Endothelial cell of umbilical vein (primary cell): Measurements from ENCODE around the gene TRAPPC5. TPM values are rescaled to one million over a fixed set of nuclear protein-coding genes. Genes with fewer than 3 reads are reported as not detected.

Experiments used
- BruUV-seq: library from RNA; stranded (reverse); fragments of 400-500 nt; replicated peaks from 2 replicates; lab custom pipeline; 2021; lab: Mats Ljungman, UMichigan
- CTCF ChIA-PET: fragments of 300-600, 350-600 bp; sonication (Branson Sonifier 250); formaldehyde crosslinking; loops from one replicate; lab custom pipeline; 2021; ENCODE audit warnings: antibody characterized with exemption, inconsistent platforms; lab: Charles Lee
- POLR2A ChIA-PET: fragments of 300-600, 350-600 bp; sonication (Branson Sonifier 250); formaldehyde crosslinking; loops from one replicate; lab custom pipeline; 2021; ENCODE audit warnings: antibody characterized with exemption, inconsistent platforms; lab: Charles Lee
- DNase-seq: peaks from one replicate; pipeline ENCODE4 v3.0.0-alpha.2; 2011; ENCODE audit warnings: low read depth, low spot score
- FAIRE-seq: peaks from 2 replicates; lab custom pipeline; 2011; peaks lifted over from hg19 to GRCh38; lab: Jason Lieb, UNC
- H2AFZ ChIP-seq: 2 replicates; pipeline ENCODE4 v1.6.0; 2012; ENCODE audit warnings: low read depth, low read length, control low read depth, inconsistent platforms
- H3K27ac ChIP-seq: 2 replicates; pipeline ENCODE4 v1.5.1; 2011; ENCODE audit warnings: low read depth, mild to moderate bottlenecking, control low read depth, low read length, moderate library complexity; ENCODE audit not compliant: insufficient read depth
- H3K27me3 ChIP-seq, 2 experiments: 2 replicates each; pipeline versions ENCODE4 v1.6.0 to v1.6.1; 2011; ENCODE audit warnings: low read length in 2 of 2, mixed read lengths in 1 of 2; ENCODE audit not compliant: control insufficient read depth in 2 of 2, insufficient read depth in 2 of 2
- H3K36me3 ChIP-seq, 2 experiments: 2 replicates in 1 of 2; 3 replicates in 1 of 2; pipeline ENCODE4 v1.5.1; 2011; ENCODE audit warnings: low read length in 2 of 2, mild to moderate bottlenecking in 1 of 2, moderate library complexity in 1 of 2; ENCODE audit not compliant: control insufficient read depth in 2 of 2, insufficient read depth in 2 of 2; ENCODE audit errors: extremely low read depth in 1 of 2
- H3K4me1 ChIP-seq: 3 replicates; pipeline ENCODE4 v1.5.1; 2011; ENCODE audit warnings: mild to moderate bottlenecking, low read length; ENCODE audit not compliant: control insufficient read depth, insufficient read depth; ENCODE audit errors: extremely low read depth
- H3K4me2 ChIP-seq: 2 replicates; pipeline ENCODE4 v1.6.1; 2011; ENCODE audit warnings: low read length, control low read depth, mixed read lengths; ENCODE audit not compliant: insufficient read depth
- H3K4me3 ChIP-seq, 3 experiments: fragments of 200-600 bp in 1 of 3; sonication (generic), shearing (Covaris generic) in 1 of 3; replicated peaks in 1 of 3; 2 replicates each; pipeline ENCODE4 v1.5.1; 2011 to 2016; ENCODE audit warnings: control low read depth in 3 of 3, low read length in 3 of 3, mild to moderate bottlenecking in 2 of 3, inconsistent platforms in 1 of 3, low read depth in 1 of 3, moderate library complexity in 1 of 3; ENCODE audit not compliant: insufficient read depth in 1 of 3
- H3K79me2 ChIP-seq: 2 replicates; pipeline ENCODE4 v1.6.0; 2012; ENCODE audit warnings: low read length, inconsistent platforms; ENCODE audit not compliant: control insufficient read depth, insufficient read depth
- H3K9ac ChIP-seq: replicated peaks from 2 replicates; pipeline ENCODE3; 2011; ENCODE audit warnings: low read length, control low read depth; ENCODE audit not compliant: insufficient read depth; ENCODE audit errors: extremely low read depth
- H3K9me1 ChIP-seq: replicated peaks from 3 replicates; pipeline ENCODE4 v1.6.0; 2011; ENCODE audit warnings: mild to moderate bottlenecking, low read length; ENCODE audit not compliant: control insufficient read depth, insufficient read depth; ENCODE audit errors: extremely low read depth
- H3K9me3 ChIP-seq: replicated peaks from 2 replicates; pipeline ENCODE4 v1.5.1; 2012; ENCODE audit warnings: low read length, inconsistent platforms; ENCODE audit not compliant: control insufficient read depth, insufficient read depth
- H4K20me1 ChIP-seq: replicated peaks from 2 replicates; pipeline ENCODE3; 2011; ENCODE audit warnings: mild to moderate bottlenecking, low read length; ENCODE audit not compliant: control insufficient read depth, insufficient read depth; ENCODE audit errors: extremely low read depth
- EZH2 ChIP-seq: IDR thresholded peaks from 2 replicates; pipeline ENCODE4 v1.6.1; 2012; ENCODE audit warnings: borderline replicate concordance, low read depth, mild to moderate bottlenecking, moderate library complexity, low read length, inconsistent platforms; ENCODE audit not compliant: severe bottlenecking
- FOS ChIP-seq: IDR thresholded peaks from 2 replicates; pipeline ENCODE4 v1.6.1; 2011; ENCODE audit warnings: mild to moderate bottlenecking, low read length, moderate library complexity, borderline replicate concordance; ENCODE audit not compliant: insufficient read depth
- GATA2 ChIP-seq: IDR thresholded peaks from 2 replicates; pipeline ENCODE4 v1.7.0; 2011; ENCODE audit warnings: low read depth, mild to moderate bottlenecking, moderate library complexity, mixed read lengths, low read length; ENCODE audit not compliant: insufficient read length, insufficient read depth
- JUN ChIP-seq: IDR thresholded peaks from 2 replicates; pipeline ENCODE4 v1.6.1; 2011; ENCODE audit warnings: borderline replicate concordance, low read depth; ENCODE audit not compliant: insufficient read length, insufficient read depth
- MYC ChIP-seq: IDR thresholded peaks from one replicate; pipeline ENCODE4 v1.6.1; 2011; ENCODE audit warnings: mild to moderate bottlenecking, low read depth, low read length
- POLR2A ChIP-seq: IDR thresholded peaks from 2 replicates; pipeline ENCODE4 v1.6.1; 2012; ENCODE audit warnings: low read depth, mild to moderate bottlenecking, control low read depth, low read length
- POLR2AphosphoS5 ChIP-seq: IDR thresholded peaks from 2 replicates; pipeline ENCODE4 v1.6.1; 2012; ENCODE audit warnings: low read depth, mild to moderate bottlenecking, control low read depth, low read length, moderate library complexity; ENCODE audit not compliant: insufficient read depth
- dilution Hi-C: fragments of 300-500 bp; cut with MboI; formaldehyde crosslinking; loops from one replicate; pipeline ENCODE4 v1.15.0; 2019; ENCODE audit warnings: low sequenced_read_pairs; ENCODE audit not compliant: extremely low pct_ligation_motif_present
- intact Hi-C: fragments of 100-400 bp; cut with micrococcal nuclease; formaldehyde crosslinking; loops from one replicate; pipeline ENCODE4 v1.10.0; 2022
- polyA plus RNA-seq, 4 experiments: library from polyadenylated mRNA; depleted of rRNA in 3 of 4; stranded (reverse) in 3 of 4; unstranded in 1 of 4; fragments of >200 nt; gene quantifications; 2 replicates each; pipeline versions ENCODE4 v1.2.1 to v1.2.3, GENCODE V29; 2011 to 2012; ENCODE audit warnings: missing spikeins in 1 of 4
- total RNA-seq: library from RNA; stranded (reverse); gene quantifications from 2 replicates; pipeline ENCODE4 v1.2.3, GENCODE V29; 2021
- TF ChIP-seq, protein P1 (sequence below), 2 donors: IDR thresholded peaks; 1 replicate in 1 of 2; 2 replicates in 1 of 2; pipeline ENCODE4 v1.5.1; 2011; ENCODE audit warnings: low read length in 2 of 2, mild to moderate bottlenecking in 2 of 2, moderate library complexity in 2 of 2, control low read depth in 1 of 2, inconsistent platforms in 1 of 2, low read depth in 1 of 2; ENCODE audit not compliant: insufficient read depth in 1 of 2; ENCODE audit errors: extremely low read depth in 1 of 2
- TF ChIP-seq, protein P2 (sequence below): IDR thresholded peaks from 2 replicates; pipeline ENCODE4 v1.6.1; 2011; ENCODE audit not compliant: insufficient read depth, insufficient read length

TRAPPC5 gene
- total and polyA plus RNA-seq, 2 donors (not counting 3 experiments of a cell fraction or from before 2014, with no cell fraction given) = 114 to 172 TPM

- H3K36me3 ChIP-seq = no peaks in the 10 kb centered on the region
- H3K4me2 ChIP-seq = no peak overlapping the region
- H3K27me3 ChIP-seq = peaks cover 9 to 13% of the 10 kb centered on the region in 2 experiments
- no peak for FAIRE-seq
- BruUV-seq = no TSS peak
- ChIA-PET POLR2A (no interaction called here), CTCF (interaction anchor here (1.6 to 4.8 kb wide), 2 partner anchors 11 to 101 kb away, joined by 8 to 27 read pairs; partner anchors contain the start of gene TRAPPC5)
- H4K20me1 ChIP-seq = no peaks in the 10 kb centered on the region
- H3K9me3 ChIP-seq = no peaks in the 10 kb centered on the region
- no peak overlapping the region for H3K4me3 ChIP-seq
- no peak overlapping the region for H3K9ac ChIP-seq
- no peak overlapping the region for H2AFZ ChIP-seq
- no peaks in the 10 kb centered on the region for H3K79me2 ChIP-seq
- no peaks in the 10 kb centered on the region for H3K4me1 ChIP-seq
- dilution Hi-C loops = no loop called here
- intact Hi-C loops = no loop called here
- TF ChIP-seq EZH2 (no peak), FOS (no peak), MYC (no peak)
- TF ChIP-seq, protein P1, sequence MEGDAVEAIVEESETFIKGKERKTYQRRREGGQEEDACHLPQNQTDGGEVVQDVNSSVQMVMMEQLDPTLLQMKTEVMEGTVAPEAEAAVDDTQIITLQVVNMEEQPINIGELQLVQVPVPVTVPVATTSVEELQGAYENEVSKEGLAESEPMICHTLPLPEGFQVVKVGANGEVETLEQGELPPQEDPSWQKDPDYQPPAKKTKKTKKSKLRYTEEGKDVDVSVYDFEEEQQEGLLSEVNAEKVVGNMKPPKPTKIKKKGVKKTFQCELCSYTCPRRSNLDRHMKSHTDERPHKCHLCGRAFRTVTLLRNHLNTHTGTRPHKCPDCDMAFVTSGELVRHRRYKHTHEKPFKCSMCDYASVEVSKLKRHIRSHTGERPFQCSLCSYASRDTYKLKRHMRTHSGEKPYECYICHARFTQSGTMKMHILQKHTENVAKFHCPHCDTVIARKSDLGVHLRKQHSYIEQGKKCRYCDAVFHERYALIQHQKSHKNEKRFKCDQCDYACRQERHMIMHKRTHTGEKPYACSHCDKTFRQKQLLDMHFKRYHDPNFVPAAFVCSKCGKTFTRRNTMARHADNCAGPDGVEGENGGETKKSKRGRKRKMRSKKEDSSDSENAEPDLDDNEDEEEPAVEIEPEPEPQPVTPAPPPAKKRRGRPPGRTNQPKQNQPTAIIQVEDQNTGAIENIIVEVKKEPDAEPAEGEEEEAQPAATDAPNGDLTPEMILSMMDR (IDR thresholded peaks at IDR 0.05; ENCODE audit: extremely low read depth in 1 of 2, insufficient read depth in 1 of 2, low read depth in 1 of 2, low read length in 2 of 2) = no peak
- no peak overlapping the region for H3K27ac ChIP-seq
- DNase-seq = no peak
- H3K9me1 ChIP-seq = no peaks in the 10 kb centered on the region
Measured at GRCh38 chr19:7669641-7670040, 11.0 kb upstream of the TRAPPC5 start.

- BruUV-seq = no TSS peak
- no peaks in the 10 kb centered on the region for H4K20me1 ChIP-seq
- H3K4me2 ChIP-seq = no peak overlapping the region
- no peaks in the 10 kb centered on the region for H3K9me3 ChIP-seq
- FAIRE-seq = no peak
- H3K4me1 ChIP-seq = no peaks in the 10 kb centered on the region
- dilution Hi-C loops (no loop called here), intact Hi-C loops (no loop called here)
- no peaks in the 10 kb centered on the region for H3K79me2 ChIP-seq
- TF ChIP-seq FOS (no peak), POLR2A (no peak), GATA2 (no peak), POLR2AphosphoS5 (no peak), JUN (no peak)
- TF ChIP-seq, protein P1 (IDR thresholded peaks at IDR 0.05; ENCODE audit: extremely low read depth in 1 of 2, insufficient read depth in 1 of 2, low read depth in 1 of 2, low read length in 2 of 2) = no peak
- TF ChIP-seq, protein P2, sequence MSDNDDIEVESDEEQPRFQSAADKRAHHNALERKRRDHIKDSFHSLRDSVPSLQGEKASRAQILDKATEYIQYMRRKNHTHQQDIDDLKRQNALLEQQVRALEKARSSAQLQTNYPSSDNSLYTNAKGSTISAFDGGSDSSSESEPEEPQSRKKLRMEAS = no peak
- H2AFZ ChIP-seq = no peak overlapping the region
- no peak overlapping the region for H3K9ac ChIP-seq
- ChIA-PET POLR2A (no interaction called here), CTCF (interaction anchor here (1.6 to 4.8 kb wide), 2 partner anchors 10 to 102 kb away, joined by 8 to 27 read pairs; partner anchors contain the start of gene TRAPPC5)
- H3K4me3 ChIP-seq = no peak overlapping the region
- no peak overlapping the region for H3K27ac ChIP-seq
- no peak for DNase-seq
- H3K9me1 ChIP-seq = no peaks in the 10 kb centered on the region
- H3K27me3 ChIP-seq = peaks cover 9 to 13% of the 10 kb centered on the region in 2 experiments
- H3K36me3 ChIP-seq = no peaks in the 10 kb centered on the region
Measured at GRCh38 chr19:7670150-7670783, 10.4 kb upstream of the TRAPPC5 start.
